ENCODE measurements around the gene AKAP6. TPM values are rescaled to one million over a fixed set of nuclear protein-coding genes. Genes with fewer than 3 reads are reported as not detected.
"Not testable (repeated sequence)": the region's sequence is repeated elsewhere in the genome, so short reads cannot be mapped to it uniquely, and the experiment has no call there.

The AKAP6 gene
- total RNA-seq, 1 donor from 2014 or later = 1.5 TPM

DNA sequence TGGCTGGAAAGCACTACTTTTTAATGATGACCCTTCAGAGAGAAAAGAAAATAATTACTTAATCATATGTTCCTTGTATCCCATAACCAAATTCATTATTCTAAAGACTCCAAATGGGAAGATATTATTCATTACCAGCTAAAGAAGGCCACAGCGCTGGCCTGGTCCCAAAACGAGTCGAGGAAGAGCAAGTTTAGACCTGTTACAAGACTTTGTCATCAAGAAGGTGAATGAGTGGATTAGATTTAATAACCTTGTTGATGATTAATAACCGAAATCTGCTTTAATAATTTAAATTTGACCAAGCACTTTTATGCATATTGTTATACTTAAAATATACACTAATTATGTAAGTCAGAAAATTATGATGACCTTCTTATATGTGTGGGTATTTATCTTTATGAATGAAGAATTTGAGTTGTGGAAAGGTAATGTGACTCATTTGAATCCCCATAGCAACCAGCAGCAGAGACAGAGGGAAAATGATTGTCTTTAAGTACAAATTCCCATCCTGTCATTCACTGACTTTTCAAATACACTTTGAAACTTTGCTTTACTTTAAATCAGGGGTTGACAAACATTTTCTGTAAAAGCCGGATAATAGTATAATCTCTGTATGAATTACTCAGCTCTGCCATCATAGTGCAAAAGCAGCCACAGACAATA is 409.2 kb downstream of the AKAP6 start:
- no peak for DNase-seq (ENCODE audit: low spot score)

DNA sequence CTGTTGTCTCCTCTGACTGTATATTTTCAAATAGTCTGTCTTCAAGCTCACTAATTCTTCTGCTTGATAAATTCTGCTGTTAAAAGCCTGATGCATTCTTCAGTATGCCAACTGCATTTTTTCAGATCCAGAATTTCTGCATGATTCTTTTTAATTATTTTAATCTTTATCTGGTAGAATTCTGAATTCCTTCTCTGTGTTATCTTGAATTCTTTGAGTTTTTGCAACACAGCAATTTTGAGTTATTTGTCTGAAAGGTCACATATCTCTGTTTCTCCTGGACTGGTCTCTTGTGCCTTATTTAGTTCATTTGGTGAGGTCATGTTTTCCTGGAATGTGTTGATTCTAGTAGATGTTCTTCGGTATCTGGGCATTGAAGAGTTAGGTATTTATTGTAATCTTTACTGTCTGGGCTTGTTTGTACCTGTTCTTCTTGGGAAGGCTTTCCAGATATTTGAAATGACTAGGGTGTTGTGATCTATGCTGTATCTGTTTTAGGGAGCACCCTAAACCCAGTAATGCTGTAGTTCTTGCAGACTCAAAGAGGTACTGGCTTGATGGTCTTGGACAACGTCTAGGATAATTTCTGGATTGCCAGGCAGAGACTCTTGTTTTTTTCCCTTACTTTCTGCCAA is 415.8 kb downstream of the AKAP6 start:
- DNase-seq (ENCODE audit: low spot score) = no peak

DNA sequence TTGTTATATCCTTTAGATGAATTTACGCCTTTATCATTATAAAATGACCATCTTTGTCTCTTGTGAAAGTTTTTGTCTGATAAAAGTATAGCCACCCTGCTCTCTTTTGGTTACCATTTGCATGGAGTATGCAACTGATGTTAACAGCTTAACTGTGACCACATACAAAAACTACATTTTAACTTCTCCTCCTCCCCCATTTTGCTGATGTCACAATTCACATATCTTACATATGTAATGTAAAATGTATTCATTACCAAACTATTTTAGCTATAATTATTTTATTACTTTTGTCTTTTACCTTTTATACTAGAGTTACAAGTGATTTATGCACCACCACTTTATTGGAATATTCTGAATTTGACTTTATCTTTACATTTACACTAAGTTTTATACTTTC is 425.1 kb downstream of the AKAP6 start:
- no peak for DNase-seq (ENCODE audit: low spot score)

DNA sequence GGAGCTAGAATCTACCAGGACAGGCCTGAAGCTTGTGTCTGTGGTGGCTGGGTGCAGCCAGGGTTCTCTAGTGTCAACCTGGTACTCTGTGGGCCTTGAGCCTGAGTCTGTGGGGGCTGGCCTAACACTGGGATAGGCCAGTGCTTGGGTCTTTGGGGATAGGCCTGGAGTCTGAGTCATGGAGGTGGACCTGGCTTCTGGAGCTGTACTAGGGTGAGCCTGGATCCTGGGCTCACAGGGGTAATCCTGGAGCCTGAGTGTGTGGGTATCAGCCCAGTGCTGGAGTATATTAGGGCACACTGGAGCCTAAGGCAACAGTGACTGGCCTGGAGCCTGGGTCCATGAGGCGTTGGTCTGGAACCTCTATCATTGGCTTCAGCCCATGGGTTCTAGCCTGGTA is 427.1 kb downstream of the AKAP6 start:
- DNase-seq (ENCODE audit: low spot score) = no peak

DNA sequence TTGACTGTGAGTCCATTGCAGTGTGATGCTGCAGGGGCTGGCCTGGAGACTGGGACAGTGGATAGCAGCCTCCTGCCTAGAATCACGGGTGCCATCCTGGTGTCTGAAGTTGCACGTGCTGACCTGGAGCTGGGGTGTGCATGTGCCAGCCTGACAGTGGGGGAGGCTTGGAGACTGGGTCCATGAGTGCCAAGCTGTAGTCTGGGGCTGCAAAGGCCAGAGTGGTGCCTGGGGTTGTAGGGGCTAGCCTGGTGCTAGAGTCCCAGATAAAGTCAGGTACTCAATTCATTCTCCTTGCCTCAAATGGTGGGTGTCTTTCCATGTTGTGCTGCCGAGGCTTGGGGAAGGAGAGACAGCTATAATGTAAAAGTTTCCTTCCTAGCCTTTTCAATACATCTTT is 427.7 kb downstream of the AKAP6 start:
- DNase-seq (ENCODE audit: low spot score) = no peak

DNA sequence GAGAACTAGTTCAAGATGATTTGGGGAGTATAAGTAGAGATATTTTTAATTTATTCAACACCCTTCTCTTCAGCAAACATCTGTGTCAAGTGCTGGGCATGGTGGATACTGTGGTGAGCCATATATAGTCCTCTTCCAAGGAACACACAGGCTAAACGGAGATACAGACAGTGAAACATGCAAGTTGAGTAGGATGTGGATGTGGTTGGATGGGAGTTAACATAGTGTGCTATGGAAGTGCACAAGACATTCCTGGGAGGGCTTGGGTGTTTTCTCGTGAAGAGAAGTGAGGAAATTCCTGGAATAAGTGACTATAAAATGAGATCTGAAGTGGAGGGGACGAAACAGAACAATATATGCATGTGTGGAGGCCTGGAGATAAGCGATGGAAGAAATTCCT is 428.5 kb downstream of the AKAP6 start:
- no peak for DNase-seq (ENCODE audit: low spot score)

DNA sequence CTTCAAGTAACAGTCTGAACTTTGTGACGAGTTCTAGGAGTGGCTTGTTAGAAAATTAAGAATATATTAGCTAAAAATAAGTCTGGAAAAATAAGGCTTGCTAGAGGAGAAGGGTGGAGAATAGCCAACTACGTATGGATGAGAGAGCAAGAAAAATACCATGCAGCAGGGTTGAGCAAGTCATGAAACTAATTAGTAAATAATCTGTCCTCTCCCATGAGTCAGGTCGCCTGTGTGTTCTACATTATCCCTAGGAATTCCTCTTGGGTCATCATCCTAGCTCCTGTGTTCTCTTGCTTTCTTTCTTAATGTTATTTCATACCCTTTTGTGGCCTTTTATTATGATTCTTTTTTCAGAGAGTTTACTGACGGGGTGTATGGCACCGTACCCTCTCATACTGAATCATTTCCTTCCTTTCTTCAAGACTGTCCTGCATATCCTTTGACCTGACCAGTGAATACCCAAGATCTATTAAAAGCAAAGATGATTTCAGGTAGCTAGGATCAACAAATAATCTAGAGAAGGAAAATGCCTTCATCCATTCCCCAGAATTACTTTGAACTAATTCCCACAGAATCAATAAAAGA is 432.4 kb downstream of the AKAP6 start:
- no peak for DNase-seq (ENCODE audit: low spot score)

DNA sequence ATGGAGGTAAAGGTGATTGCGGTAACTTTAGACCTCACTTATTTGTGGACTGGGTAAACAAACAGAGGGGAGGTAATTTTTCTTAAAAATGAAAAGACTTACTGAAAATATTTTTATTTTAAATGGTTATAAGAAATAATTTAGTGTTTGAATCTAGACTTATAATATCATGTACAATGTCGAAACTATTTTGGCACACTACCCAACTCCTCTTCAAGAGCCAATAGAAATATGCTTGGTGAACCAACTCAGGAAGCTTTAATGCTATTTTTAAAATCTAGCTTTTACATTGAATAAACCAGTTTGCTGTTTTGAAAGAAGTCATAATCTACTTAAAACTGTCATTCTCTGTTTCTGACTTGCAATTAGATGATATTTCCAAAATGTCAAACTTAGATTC is 433.8 kb downstream of the AKAP6 start:
- DNase-seq (ENCODE audit: low spot score) = no peak

DNA sequence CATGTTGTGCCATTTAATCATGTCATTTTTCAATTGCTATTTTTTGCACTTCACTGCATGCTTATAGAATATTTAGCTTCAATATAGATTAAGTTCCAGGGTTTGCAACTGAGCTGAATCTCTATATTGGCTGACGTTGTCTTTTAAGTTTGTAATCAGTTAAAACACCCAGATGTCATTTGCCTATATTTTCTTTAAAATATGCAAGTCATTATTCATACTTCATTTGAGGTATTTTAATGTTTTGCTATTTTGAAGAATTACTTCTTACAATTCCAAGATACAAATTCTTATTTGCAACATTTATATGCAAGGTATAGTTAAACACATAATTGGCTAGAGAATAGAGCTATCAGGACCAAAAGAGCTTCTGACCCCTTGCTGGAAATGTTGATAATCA is 434.6 kb downstream of the AKAP6 start:
- DNase-seq (ENCODE audit: low spot score) = no peak

DNA sequence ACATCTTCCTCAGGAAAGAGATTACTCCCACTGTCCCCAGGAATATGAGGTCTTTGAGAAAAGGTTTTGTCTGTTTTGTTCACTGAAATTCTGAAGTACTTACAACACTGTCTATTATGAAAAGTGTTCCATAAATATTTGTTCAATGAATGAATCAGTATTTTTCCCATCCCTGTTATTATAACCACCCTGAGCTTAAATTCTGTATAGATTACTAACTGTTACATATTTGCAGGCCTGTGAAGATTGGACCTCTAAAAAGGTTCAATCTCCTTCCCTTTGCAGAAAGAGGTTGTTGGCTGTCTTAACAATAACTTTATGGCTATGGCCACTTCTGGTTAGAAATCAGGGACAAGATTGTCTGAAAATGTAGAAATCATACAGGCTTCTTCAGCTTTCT is 435.0 kb downstream of the AKAP6 start:
- no peak for DNase-seq (ENCODE audit: low spot score)

DNA sequence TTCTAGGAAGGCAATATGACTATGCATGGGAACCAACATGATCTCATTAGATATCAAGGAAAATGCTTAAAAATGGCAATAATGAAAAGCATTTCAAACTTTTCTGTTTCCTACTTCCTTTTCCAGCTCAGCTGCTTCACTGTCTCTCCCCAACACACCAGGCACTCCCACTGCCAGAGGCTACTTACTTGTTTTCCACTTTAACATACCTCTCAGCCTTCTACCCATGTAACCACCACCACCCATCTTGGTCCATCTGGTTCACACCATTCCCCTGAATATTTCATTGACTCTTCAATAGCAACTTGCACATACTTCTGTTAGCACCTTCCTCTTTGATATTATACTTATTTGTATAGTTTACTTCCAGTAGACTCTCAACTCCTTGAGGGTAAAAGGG is 441.3 kb downstream of the AKAP6 start:
- DNase-seq (ENCODE audit: low spot score) = no peak

DNA sequence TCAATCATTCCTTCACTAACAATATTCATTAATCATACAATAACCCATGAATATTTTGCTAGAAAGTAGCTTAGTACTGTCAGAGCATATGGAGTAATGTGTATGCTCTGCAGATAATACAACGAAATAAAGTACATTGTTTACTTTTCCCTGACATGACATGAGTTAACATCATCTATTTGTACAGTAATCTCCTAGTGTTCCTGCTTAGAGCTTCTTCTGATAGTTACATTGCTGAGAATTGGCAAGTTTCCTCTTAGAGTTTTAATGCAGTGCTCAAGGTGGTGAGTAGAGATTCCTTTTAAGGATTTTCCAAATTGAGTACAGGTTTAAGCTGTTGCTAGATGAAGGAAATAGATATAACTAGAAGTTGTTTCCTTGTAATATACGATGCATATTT is 445.1 kb downstream of the AKAP6 start:
- no peak for DNase-seq (ENCODE audit: low spot score)

DNA sequence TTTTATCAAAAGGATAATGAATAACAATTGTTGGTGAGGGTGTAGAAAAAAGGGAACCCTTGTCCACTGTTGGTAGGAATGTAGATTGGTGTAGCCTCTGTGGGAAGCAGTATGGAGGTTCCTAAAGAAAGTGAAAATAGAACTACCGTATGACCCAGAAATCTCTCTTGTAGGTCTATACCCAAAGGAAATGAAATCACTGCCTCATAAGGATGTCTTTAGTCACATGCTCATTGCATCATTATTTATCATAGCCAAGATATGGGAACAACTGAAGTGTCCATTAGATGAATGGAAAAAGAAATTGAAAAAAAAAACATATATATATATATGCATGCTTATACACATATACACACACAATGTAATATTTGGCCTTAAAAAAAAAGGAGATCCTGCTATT is 450.7 kb downstream of the AKAP6 start:
- no peak for DNase-seq (ENCODE audit: low spot score)

DNA sequence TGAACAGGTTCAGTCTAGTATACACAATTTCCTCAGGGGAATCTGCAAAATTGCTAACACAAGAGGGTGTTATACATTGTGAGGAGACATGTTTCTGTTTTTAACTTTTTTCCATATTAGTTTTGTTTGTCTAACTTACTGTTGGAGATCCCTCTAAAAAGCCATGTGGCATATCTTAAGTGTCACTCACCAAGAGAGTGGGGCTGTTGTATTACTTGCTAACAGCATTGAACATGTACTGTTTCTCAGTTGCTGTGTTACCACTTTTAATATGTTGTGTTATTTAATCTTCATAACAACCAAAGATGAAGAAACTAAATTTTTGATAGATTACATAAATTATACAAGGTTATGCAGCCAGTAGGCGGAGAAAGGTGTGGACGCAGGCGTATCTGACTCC is 455.3 kb downstream of the AKAP6 start:
- no peak for DNase-seq (ENCODE audit: low spot score)

DNA sequence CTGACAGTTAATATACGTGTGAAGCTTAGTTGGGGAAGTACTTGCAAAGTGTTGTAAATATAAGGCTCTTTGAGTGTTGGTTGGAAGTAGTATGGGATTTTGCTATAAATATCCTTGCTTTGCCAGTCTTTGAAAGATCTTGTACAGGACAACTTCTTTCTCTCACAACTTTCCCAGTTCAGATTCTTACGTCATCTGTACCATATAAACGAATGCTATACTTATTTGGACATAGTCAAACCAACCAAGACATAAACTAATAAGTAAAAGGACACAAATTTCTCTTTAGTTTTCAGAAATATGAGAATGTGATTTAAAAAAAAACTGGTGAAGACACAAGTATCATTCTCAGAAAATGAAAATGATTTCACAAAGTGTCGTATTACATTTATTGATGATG is 456.5 kb downstream of the AKAP6 start:
- no peak for DNase-seq (ENCODE audit: low spot score)

DNA sequence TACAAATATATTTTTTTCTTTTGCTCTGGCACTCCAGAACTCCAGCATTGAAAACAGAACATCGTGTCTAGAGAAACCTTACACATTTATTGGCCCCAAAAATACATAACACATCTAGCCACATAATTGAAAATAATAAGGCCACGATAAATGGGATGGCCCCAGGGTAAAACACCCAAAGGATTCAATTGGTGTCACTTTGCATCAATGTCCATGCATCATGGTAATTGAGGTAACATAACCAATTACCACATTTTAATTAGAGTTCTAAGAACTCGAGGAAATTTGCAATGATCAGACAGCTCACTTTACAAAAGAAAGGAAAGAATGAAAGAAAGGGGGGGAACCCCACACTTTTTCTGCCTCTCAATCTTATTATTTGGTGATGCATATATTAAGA is 457.8 kb downstream of the AKAP6 start:
- no peak for DNase-seq (ENCODE audit: low spot score)

DNA sequence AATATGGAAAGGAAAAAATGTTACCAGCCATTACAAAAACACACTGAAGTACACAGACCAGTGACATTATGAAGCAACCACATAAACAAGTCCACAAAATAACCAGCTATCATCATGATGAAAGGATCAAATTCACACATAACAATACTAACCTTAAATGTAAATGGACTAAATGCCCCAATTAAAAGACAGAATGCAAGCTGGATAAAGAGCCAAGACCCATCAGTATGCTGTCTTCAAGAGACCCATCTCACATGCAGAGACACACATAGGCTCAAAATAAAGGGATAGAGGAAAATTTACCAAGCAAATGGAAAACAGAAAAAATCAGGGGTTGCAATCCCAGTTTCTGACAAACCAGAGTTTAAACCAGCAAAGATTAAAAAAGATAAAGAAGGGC is 463.9 kb downstream of the AKAP6 start:
- not testable (repeated sequence) for DNase-seq (ENCODE audit: low spot score)

DNA sequence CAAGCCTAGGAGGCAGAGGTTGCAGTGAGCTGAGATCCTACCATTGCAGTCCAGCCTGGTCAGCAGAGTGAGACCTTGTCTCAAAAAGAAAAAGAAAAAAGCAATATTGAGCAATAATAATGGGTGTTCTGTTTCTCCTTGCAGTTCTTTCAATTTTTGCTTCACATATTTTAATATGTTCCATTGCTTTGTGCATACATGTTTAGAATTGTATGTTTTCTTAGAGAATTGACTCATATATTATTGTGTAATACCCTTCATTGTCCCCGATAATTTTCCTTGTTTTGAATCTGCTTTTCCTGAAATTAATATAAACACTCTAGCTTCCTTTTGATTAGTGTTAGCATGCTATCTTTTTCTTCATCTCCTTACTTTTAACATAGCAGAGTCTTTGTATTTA is 471.2 kb downstream of the AKAP6 start:
- no peak for DNase-seq (ENCODE audit: low spot score)

DNA sequence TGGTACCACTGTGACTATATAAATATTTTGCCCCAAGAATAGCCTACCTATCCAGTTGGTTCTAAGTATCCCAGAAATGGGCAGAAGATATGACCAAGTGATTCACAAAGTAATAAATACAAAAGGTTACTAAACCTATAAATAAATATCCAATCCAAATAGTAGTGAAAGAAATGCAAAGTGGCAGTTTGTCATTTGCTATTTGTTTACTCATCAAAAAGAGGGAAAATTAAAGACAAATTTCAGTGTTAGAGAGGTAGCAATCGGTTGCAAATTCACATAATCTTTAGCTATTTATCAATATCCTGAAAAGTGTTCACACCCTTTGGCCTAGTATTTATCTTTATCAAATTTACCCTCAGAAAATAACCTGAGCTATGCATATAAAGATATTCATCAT is 473.2 kb downstream of the AKAP6 start:
- DNase-seq (ENCODE audit: low spot score) = no peak

DNA sequence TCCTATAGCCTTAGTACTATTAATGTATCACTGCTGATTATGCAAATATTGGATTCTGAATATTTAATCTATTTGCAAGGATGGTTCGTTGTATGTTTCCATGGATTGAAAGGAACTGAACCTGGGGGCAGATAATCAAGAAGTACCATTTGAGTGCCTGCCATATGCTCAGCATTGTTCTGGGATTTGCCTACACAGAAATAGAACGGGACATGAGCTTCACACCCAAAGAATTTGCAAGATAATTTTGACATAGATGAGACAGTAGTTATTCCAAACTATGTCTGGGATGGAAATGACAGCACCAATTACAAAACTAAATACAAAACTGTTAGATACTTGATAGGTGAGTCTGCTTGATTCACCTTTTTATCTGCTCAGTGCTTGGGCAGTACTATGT is 476.9 kb downstream of the AKAP6 start:
- DNase-seq (ENCODE audit: low spot score) = no peak

DNA sequence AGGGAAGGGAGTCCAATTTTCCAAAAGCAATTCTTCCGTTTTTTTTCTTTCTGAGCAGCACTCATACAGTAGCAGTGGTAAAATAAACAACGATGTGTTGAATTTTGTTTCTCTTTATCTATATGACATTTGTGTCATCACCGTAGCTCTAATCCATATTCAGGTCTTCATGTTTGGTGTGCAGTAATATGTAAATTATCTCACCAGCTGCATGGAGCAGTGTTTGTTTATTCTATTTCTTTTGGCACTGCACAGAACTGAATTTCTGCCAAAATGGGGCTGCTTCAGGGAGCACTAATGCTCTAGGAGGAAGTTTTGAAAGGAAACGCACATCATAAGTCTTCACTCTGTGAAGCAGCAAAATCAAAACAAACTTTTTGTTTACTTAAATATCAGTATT is 479.5 kb downstream of the AKAP6 start:
- no peak for DNase-seq (ENCODE audit: low spot score)

DNA sequence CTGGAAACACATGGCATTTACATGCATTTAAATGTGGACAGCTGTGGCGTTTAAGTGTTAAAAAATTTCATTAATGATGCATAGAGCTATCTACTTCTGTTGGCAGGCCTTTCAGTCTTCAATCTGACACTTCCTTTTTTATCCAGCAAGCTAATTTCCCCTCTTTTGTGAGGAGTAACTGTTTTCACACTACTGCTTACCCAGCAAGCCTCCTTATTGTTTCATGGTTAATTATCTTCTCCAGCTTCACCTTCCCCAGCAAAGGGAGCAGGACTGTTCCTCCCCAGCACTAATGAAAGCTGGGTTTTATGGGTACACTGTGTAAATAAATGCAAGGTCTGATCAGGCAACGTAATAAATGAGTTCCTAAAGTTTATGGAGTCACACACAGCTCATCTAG is 480.2 kb downstream of the AKAP6 start:
- no peak for DNase-seq (ENCODE audit: low spot score)

DNA sequence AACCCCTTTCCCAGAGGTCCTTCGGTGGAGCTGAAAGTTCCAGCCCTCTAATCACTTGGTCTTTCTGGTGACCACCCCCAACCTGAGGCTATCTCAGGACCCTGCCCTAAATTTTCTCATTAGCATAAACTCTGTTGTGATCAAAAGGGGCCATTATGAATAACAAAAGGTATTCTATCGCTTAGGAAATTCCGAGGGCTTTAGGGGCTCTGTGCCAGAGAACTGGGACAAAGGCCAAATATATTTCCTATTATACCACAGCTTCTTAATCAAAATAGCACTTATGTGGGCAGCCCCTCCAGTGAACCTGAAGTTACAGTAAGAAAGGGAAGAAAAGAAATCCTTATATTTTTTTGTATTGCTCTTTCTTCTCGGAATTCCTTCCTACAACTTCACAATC is 484.3 kb downstream of the AKAP6 start:
- no peak for DNase-seq (ENCODE audit: low spot score)

All from mesenteric fat pad (tissue), 1 donor.